ENCODE measurements around the gene C13orf46. TPM values are rescaled to one million over a fixed set of nuclear protein-coding genes. Genes with fewer than 3 reads are reported as not detected.

Gene C13orf46
- total and polyA plus RNA-seq, 2 donors (not counting 1 experiment from before 2014, with no cell fraction given): 0.50 to 0.56 TPM

- no peaks in the 10 kb centered on the region for H3K9me3 ChIP-seq (ENCODE audit: control insufficient read depth, insufficient read depth, low read depth, low read length)
- peak; percentile 21 to 95 for DNase-seq (ENCODE audit: low read depth in 2 of 2)
- no peaks in the 10 kb centered on the region for H4K20me1 ChIP-seq (ENCODE audit: control insufficient read depth, extremely low read depth, insufficient read depth, low read length)
- no peak overlapping the region for H3K4me3 ChIP-seq (replicated peaks in 1 of 4; ENCODE audit: control extremely low read depth in 1 of 4, insufficient read depth in 1 of 4, low read depth in 3 of 4, low read length in 4 of 4)
- peak overlapping the region; percentile 91 for H3K27ac ChIP-seq (ENCODE audit: insufficient read depth, low read length)
- H3K27me3 ChIP-seq (ENCODE audit: control insufficient read depth, insufficient read depth, low read length): no peaks in the 10 kb centered on the region
- H3K4me2 ChIP-seq (ENCODE audit: extremely low read depth, insufficient read depth, low read length): peak overlapping the region; percentile 51
- H3K9ac ChIP-seq (ENCODE audit: insufficient read depth, low read length): peak overlapping the region; percentile 32
- H3K4me1 ChIP-seq (ENCODE audit: control insufficient read depth, extremely low read depth, insufficient read depth, low read length): peaks cover 13% of the 10 kb centered on the region
- no peak overlapping the region for H2AFZ ChIP-seq (ENCODE audit: low read length)
- H3K36me3 ChIP-seq (ENCODE audit: control insufficient read depth, insufficient read depth, low read length): peaks cover 38% of the 10 kb centered on the region
- no peaks in the 10 kb centered on the region for H3K79me2 ChIP-seq (ENCODE audit: control insufficient read depth, insufficient read depth, low read length)
- no peak for TF ChIP-seq CTCF (conservative IDR thresholded peaks at IDR 0.05 in 1 of 2, IDR thresholded peaks at IDR 0.05 in 1 of 2; ENCODE audit: low read depth in 1 of 2, low read length in 2 of 2)
- TF ChIP-seq EZH2 (IDR thresholded peaks at IDR 0.05; ENCODE audit: low read length, missing control alignments): no peak
Observed at GRCh38 chr13:113997845-113998751, 24.2 kb upstream of the C13orf46 start.

- peaks cover 32% of the 10 kb centered on the region for H3K36me3 ChIP-seq (ENCODE audit: control insufficient read depth, insufficient read depth, low read length)
- no peak for DNase-seq (ENCODE audit: low read depth in 2 of 2)
- no peaks in the 10 kb centered on the region for H3K79me2 ChIP-seq (ENCODE audit: control insufficient read depth, insufficient read depth, low read length)
- H4K20me1 ChIP-seq (ENCODE audit: control insufficient read depth, extremely low read depth, insufficient read depth, low read length): no peaks in the 10 kb centered on the region
- H3K4me2 ChIP-seq (ENCODE audit: extremely low read depth, insufficient read depth, low read length): no peak overlapping the region
- no peak overlapping the region for H2AFZ ChIP-seq (ENCODE audit: low read length)
- H3K9me3 ChIP-seq (ENCODE audit: control insufficient read depth, insufficient read depth, low read depth, low read length): no peaks in the 10 kb centered on the region
- H3K4me3 ChIP-seq (replicated peaks in 1 of 4; ENCODE audit: control extremely low read depth in 1 of 4, insufficient read depth in 1 of 4, low read depth in 3 of 4, low read length in 4 of 4): no peak overlapping the region
- H3K9ac ChIP-seq (ENCODE audit: insufficient read depth, low read length): no peak overlapping the region
- H3K27ac ChIP-seq (ENCODE audit: insufficient read depth, low read length): peak overlapping the region; percentile 91
- TF ChIP-seq CTCF (conservative IDR thresholded peaks at IDR 0.05 in 1 of 2, IDR thresholded peaks at IDR 0.05 in 1 of 2; ENCODE audit: low read depth in 1 of 2, low read length in 2 of 2) (no peak), EZH2 (IDR thresholded peaks at IDR 0.05; ENCODE audit: low read length, missing control alignments) (no peak)
- H3K27me3 ChIP-seq (ENCODE audit: control insufficient read depth, insufficient read depth, low read length): no peaks in the 10 kb centered on the region
- H3K4me1 ChIP-seq (ENCODE audit: control insufficient read depth, extremely low read depth, insufficient read depth, low read length): peaks cover 13% of the 10 kb centered on the region
Observed at GRCh38 chr13:113996912-113997745, 23.3 kb upstream of the C13orf46 start.

Data from fibroblast of lung (primary cell).